ENCODE measurements around the gene JAG1.
A peak's percentile ranks its signal among the peaks of the same experiment; 100 is the strongest.

Gene JAG1

GRCh38 chr20:10611357-10611756, 62.4 kb downstream of the JAG1 start:
- no peak for DNase-seq (ENCODE audit: low read depth)
- peak; percentile 65 for TF ChIP-seq CTCF (conservative IDR thresholded peaks at IDR 0.05; ENCODE audit: low read depth, low read length)
- no peak overlapping the region for H3K4me3 ChIP-seq (ENCODE audit: low read length)

GRCh38 chr20:10610251-10610650, 63.5 kb downstream of the JAG1 start:
- H3K4me3 ChIP-seq (ENCODE audit: low read length): no peak overlapping the region
- no peak for DNase-seq (ENCODE audit: low read depth)
- TF ChIP-seq CTCF (conservative IDR thresholded peaks at IDR 0.05; ENCODE audit: low read depth, low read length): no peak

- H3K4me3 ChIP-seq (ENCODE audit: low read length): no peak overlapping the region
- no peak for DNase-seq (ENCODE audit: low read depth)
- no peak for TF ChIP-seq CTCF (conservative IDR thresholded peaks at IDR 0.05; ENCODE audit: low read depth, low read length)
Observed at GRCh38 chr20:10609770-10610169, 64.0 kb downstream of the JAG1 start.

- TF ChIP-seq CTCF (conservative IDR thresholded peaks at IDR 0.05; ENCODE audit: low read depth, low read length): no peak
- no peak for DNase-seq (ENCODE audit: low read depth)
- H3K4me3 ChIP-seq (ENCODE audit: low read length): no peak overlapping the region
Observed at GRCh38 chr20:10609276-10609675, 64.5 kb downstream of the JAG1 start.

GRCh38 chr20:10605547-10606195, 68.1 kb downstream of the JAG1 start:
- H3K4me3 ChIP-seq (ENCODE audit: low read length): no peak overlapping the region
- TF ChIP-seq CTCF (conservative IDR thresholded peaks at IDR 0.05; ENCODE audit: low read depth, low read length): no peak
- DNase-seq (ENCODE audit: low read depth): no peak

GRCh38 chr20:10604865-10605440, 68.8 kb downstream of the JAG1 start:
- no peak overlapping the region for H3K4me3 ChIP-seq (ENCODE audit: low read length)
- TF ChIP-seq CTCF (conservative IDR thresholded peaks at IDR 0.05; ENCODE audit: low read depth, low read length): no peak
- no peak for DNase-seq (ENCODE audit: low read depth)

All from retinal pigment epithelial cell (primary cell).